Nephron (organoid): ENCODE results near the gene POLD2.

Experiments used
- H3K27ac Mint-ChIP-seq, 3 experiments: 2 replicates each; pipeline ENCODE4 v1.8.0; 2020; ENCODE audit warnings: mixed read lengths in 3 of 3, mild to moderate bottlenecking in 2 of 3, moderate library complexity in 1 of 3
- H3K27me3 Mint-ChIP-seq: 2 replicates; pipeline ENCODE4 v1.8.0; 2021; ENCODE audit warnings: low read depth, mild to moderate bottlenecking, moderate library complexity, mixed read lengths
- H3K36me3 Mint-ChIP-seq: 2 replicates; pipeline ENCODE4 v1.8.0; 2020; ENCODE audit warnings: low read depth, mixed read lengths
- H3K4me1 Mint-ChIP-seq: 2 replicates; pipeline ENCODE4 v1.8.0; 2020; ENCODE audit warnings: mixed read lengths
- H3K4me3 Mint-ChIP-seq, 3 experiments: 2 replicates each; pipeline ENCODE4 v1.8.0; 2020; ENCODE audit warnings: mild to moderate bottlenecking in 3 of 3, mixed read lengths in 3 of 3, moderate library complexity in 2 of 3
- H3K9me3 Mint-ChIP-seq: 2 replicates; pipeline ENCODE4 v1.8.0; 2020; ENCODE audit warnings: mixed read lengths
- CTCF ChIP-seq, 3 experiments: fragments of 200-600 bp; sonication (generic); IDR thresholded peaks; one replicate each; pipeline ENCODE4 v1.5.0; 2021; ENCODE audit warnings: antibody characterized with exemption in 3 of 3; ENCODE audit not compliant: unreplicated experiment in 3 of 3

The POLD2 gene

GRCh38 chr7:44101966-44102845, 21.1 kb downstream of the POLD2 start:
- peak overlapping the region; percentile 62 to 82 (median 79) for H3K27ac Mint-ChIP-seq
- H3K27me3 Mint-ChIP-seq: peaks cover 9% of the 10 kb centered on the region
- no peaks in the 10 kb centered on the region for H3K36me3 Mint-ChIP-seq
- H3K4me1 Mint-ChIP-seq: peaks cover 44% of the 10 kb centered on the region
- no peak for TF ChIP-seq CTCF (IDR thresholded peaks at IDR 0.05; ENCODE audit: unreplicated experiment in 3 of 3)
- H3K4me3 Mint-ChIP-seq: peak overlapping the region; percentile 75 to 87 (median 79)
- no peaks in the 10 kb centered on the region for H3K9me3 Mint-ChIP-seq

- H3K4me1 Mint-ChIP-seq: peaks cover 46% of the 10 kb centered on the region
- H3K27me3 Mint-ChIP-seq: peaks cover 10% of the 10 kb centered on the region
- no peaks in the 10 kb centered on the region for H3K9me3 Mint-ChIP-seq
- no peak for TF ChIP-seq CTCF (IDR thresholded peaks at IDR 0.05; ENCODE audit: unreplicated experiment in 3 of 3)
- H3K27ac Mint-ChIP-seq: peak overlapping the region; percentile 95 to 97 (median 97)
- H3K4me3 Mint-ChIP-seq: peak overlapping the region in 2 of 3 experiments; percentile 41 to 77
- no peaks in the 10 kb centered on the region for H3K36me3 Mint-ChIP-seq
Measured at GRCh38 chr7:44101303-44101965, 21.9 kb downstream of the POLD2 start.

DNA sequence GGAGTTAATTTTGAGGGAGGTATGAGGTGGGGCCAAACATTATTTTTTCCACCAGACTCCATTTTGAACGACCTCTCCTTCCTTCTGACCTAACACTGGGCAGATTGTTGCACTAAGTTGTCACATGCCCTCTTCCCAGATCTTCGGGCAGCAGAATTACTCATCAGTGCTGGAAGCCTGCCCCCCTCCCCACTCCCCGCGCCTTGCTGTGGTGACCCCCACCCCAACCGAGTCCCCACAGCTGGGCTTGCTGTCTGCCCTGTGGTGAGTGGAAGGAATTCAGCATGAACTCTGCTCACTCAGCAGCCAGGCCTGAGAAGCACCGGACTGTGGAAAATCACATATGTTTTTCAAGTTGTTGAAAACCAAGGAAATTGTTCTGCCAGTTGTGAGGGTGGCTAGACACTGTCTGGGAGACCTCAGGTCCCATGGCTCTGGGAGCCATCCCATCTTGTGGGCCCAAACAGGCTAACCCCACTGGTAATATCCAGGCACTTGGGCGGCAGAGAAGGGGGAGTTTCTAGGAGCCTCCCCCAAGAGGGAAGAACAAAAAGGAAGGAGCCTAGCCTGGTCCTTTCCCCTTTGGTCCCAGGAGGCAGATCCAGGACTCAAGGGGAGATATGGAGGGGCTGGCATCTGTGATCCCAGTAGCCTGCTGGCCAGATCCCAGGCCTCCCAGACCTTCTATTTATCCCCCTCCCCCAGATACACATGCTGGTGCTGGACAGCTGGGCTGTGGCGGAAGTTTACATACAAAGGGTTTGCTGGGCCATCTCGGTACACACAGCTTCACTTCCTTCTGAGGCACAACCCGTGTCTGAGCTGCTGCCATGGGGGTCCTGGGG, 22.7 kb downstream of the POLD2 start:
- Mint-ChIP-seq H3K27me3 (peaks cover 10% of the 10 kb centered on the region), H3K4me1 (peaks cover 41% of the 10 kb centered on the region), H3K27ac (peak overlapping the region; percentile 95 to 97 (median 97)), H3K4me3 (peak overlapping the region; percentile 42 to 77 (median 46)), H3K9me3 (no peaks in the 10 kb centered on the region), H3K36me3 (no peaks in the 10 kb centered on the region)
- TF ChIP-seq CTCF (IDR thresholded peaks at IDR 0.05; ENCODE audit: unreplicated experiment in 3 of 3): no peak

GRCh38 chr7:44099669-44100068, 23.7 kb downstream of the POLD2 start:
- peak overlapping the region; percentile 95 to 97 (median 97) for H3K27ac Mint-ChIP-seq
- TF ChIP-seq CTCF (IDR thresholded peaks at IDR 0.05; ENCODE audit: unreplicated experiment in 3 of 3): no peak
- H3K9me3 Mint-ChIP-seq: no peaks in the 10 kb centered on the region
- peaks cover 41% of the 10 kb centered on the region for H3K4me1 Mint-ChIP-seq
- H3K27me3 Mint-ChIP-seq: peaks cover 10% of the 10 kb centered on the region
- no peaks in the 10 kb centered on the region for H3K36me3 Mint-ChIP-seq
- no peak overlapping the region for H3K4me3 Mint-ChIP-seq

DNA sequence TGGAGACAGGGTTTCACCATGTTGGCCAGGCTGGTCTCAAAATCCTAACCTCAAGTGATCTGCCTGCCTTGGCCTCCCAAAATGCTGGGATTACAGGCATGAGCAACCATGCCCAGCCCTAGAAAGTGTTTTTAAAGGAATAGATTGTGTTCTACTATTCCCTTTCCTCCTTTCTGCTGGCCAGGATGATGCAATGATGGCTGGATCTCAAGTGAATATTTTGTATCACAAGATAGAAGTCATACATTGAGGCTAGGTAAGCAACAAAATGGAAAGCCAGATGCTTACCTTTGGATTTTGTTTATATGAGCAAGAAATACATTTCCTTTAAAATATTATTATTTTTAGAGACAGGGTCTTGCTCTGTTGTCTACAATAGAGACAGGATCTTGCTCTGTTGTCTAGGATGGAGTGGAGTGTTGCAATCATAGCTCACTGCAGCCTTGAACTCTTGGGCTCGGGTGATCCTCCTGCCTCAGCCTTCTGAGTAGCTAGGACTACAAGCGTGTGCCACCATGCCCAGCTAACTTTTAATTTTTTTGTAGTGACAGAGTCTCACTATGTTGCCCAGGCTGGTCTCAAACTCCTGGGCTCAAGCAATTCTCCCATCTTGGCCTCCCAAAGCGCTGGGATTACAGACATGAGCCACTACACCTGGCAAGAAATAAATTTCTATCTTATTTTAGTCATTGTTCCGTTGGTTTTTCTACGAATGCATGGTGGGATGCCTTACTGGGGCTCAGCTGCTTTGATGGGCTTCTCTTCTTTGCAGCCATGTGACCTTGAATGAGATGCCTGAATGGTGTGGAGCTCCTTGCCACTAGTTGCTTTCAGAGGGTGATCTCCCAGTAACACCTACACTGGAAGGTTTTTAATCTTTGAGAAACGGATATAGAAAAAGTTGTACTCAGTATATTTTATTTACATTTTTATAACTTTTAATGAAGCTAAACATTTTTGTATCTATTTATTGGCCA, 25.0 kb downstream of the POLD2 start:
- TF ChIP-seq CTCF (IDR thresholded peaks at IDR 0.05; ENCODE audit: unreplicated experiment in 3 of 3): no peak
- H3K9me3 Mint-ChIP-seq: no peaks in the 10 kb centered on the region
- no peak overlapping the region for H3K4me3 Mint-ChIP-seq
- no peak overlapping the region for H3K27ac Mint-ChIP-seq
- H3K4me1 Mint-ChIP-seq: peaks cover 43% of the 10 kb centered on the region
- H3K27me3 Mint-ChIP-seq: peaks cover 10% of the 10 kb centered on the region
- no peaks in the 10 kb centered on the region for H3K36me3 Mint-ChIP-seq
